GM21786 (cell line): ENCODE results near the gene PAQR3.

ENCODE experiments used
- ATAC-seq: cut with Tn5 transposase; IDR thresholded peaks from one replicate; pipeline ENCODE4 v1.9.1; 2021; ENCODE audit not compliant: unreplicated experiment

Gene PAQR3

DNA sequence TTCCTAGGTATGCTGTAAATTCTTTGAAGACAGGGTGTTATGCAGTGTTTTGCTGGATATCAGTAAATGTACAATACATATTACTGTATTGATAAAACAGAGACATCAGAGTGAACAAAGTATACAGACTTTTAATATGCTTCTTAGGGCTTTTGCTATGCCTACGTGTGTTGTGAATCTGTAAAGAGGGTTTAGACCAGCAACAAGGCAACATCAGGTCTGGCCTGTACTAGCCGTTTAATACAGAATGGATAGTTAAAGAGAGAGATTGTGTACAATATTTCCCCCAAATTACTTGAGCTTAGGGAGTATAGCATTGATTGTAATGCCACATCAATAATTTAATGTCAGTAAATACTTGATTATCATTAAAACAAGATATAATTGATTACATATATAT, 75.2 kb downstream of the PAQR3 start:
- no peak for ATAC-seq

DNA sequence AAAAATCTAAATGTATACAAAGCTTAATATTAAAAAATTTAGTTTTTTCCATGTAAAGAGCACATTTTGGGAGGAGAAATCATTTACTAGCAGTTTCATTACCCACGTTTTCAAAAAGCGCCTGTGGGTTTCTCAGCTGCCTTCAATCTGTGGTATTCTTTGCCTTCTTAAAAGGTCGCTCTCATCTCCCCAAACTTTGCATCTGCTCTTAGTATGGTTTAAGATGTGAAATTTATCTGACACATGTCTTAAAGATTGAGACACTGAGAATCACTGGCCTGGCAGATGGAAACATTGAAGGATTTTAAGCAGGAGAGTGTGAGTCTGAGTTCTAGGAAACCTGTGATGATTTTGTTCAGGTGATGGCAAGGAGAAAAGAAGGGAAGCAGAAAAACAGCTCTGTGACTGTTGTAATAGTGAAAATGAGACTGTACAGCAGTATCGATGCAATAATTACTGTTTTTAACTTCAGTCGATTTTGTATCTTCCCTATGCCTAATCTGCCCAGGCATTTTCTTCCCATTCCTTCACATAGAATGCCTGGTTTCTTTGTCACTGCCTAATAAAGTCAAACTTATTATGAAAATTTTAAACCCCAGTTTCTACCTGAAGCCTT, 75.9 kb downstream of the PAQR3 start:
- peak; percentile 60 for ATAC-seq

DNA sequence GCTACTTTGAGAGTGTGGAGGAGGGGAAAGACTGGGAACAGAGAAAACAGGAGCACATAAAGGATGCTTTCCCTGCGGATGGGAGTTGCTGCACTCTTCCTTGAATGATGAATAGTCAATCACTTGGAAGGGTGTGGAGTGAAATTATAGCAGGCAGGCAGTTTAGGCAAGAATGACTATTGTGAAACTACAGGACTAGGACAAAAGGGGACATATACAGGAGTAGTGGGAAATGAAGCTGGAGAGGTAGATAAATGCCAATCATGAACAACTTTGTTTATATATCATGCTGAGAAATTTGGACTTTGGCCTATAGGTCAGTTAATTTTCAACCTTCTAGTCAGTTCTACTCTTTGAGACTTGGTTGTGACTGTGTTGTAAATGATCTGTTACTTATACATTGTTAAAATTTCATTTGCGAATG, 76.9 kb downstream of the PAQR3 start:
- no peak for ATAC-seq
